ENCODE results near the gene APIP. TPM values are rescaled to one million over a fixed set of nuclear protein-coding genes. Genes with fewer than 3 reads are reported as not detected.
"Not testable (repeated sequence)": the region's sequence is repeated elsewhere in the genome, so short reads cannot be mapped to it uniquely, and the experiment has no call there.

The APIP gene
- total RNA-seq, 1 donor from 2014 or later, result 36.7 TPM

DNA sequence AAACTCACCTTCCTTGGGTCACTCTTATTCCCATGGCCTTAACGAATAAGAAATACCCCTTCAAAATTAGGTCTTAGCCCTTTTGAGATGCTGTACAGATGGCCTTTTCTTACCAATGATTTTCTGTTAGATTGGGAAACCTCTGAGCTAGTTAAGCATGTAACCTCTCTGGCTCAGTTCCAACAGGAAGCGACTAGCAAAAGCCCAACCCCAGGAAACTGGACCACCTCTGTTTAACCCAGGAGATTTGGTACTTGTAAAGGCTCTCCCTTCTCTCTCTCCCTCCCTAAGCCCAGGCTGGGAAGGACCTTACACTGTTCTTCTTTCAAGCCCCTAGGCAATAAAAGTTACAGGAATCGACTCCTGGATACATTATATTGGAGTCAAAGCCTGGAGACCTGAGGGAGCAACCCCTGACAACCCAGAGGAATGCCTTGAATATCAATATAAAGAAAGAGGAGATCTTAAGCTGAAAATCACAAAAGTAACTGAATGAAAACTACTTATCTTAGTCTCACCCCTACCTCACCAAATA is 11.7 kb downstream of the APIP start:
- no peaks in the 10 kb centered on the region for H3K27me3 ChIP-seq (ENCODE audit: low read depth)
- no peak for ATAC-seq
- H3K4me3 ChIP-seq, result no peak overlapping the region
- no peak overlapping the region for H3K27ac ChIP-seq
- no peak for DNase-seq
- TF ChIP-seq, protein P1, sequence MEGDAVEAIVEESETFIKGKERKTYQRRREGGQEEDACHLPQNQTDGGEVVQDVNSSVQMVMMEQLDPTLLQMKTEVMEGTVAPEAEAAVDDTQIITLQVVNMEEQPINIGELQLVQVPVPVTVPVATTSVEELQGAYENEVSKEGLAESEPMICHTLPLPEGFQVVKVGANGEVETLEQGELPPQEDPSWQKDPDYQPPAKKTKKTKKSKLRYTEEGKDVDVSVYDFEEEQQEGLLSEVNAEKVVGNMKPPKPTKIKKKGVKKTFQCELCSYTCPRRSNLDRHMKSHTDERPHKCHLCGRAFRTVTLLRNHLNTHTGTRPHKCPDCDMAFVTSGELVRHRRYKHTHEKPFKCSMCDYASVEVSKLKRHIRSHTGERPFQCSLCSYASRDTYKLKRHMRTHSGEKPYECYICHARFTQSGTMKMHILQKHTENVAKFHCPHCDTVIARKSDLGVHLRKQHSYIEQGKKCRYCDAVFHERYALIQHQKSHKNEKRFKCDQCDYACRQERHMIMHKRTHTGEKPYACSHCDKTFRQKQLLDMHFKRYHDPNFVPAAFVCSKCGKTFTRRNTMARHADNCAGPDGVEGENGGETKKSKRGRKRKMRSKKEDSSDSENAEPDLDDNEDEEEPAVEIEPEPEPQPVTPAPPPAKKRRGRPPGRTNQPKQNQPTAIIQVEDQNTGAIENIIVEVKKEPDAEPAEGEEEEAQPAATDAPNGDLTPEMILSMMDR (IDR thresholded peaks at IDR 0.05), result no peak
- no peaks in the 10 kb centered on the region for H3K4me1 ChIP-seq
- H3K36me3 ChIP-seq, result no peaks in the 10 kb centered on the region
- intact Hi-C loops (cut with DNase I), result no loop called here
- peaks cover 22% of the 10 kb centered on the region for H3K9me3 ChIP-seq

DNA sequence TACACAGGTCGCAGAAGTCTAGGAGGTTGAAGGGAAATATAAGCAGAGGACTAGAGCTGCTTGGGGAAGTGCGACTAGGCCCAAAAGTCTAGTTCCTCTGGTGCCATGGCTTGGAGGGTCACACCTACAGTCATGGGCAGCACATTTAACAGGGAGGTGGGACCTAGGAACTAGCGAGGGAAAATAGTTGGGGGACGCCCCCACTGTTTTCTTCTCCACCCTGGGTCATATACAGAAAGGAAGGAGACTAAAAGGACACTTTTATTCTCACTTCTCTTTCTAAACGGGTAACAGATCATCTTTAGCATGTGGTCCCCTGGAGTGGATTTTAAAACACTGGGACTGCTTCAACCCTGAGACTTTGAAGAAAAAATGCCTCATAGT is 16.6 kb downstream of the APIP start:
- DNase-seq (no peak), ATAC-seq (no peak)
- no peaks in the 10 kb centered on the region for H3K36me3 ChIP-seq
- no peaks in the 10 kb centered on the region for H3K4me1 ChIP-seq
- H3K27ac ChIP-seq, result no peak overlapping the region
- intact Hi-C loops (cut with DNase I), result no loop called here
- TF ChIP-seq, protein P1 (IDR thresholded peaks at IDR 0.05), result no peak
- H3K27me3 ChIP-seq (ENCODE audit: low read depth), result no peaks in the 10 kb centered on the region
- H3K4me3 ChIP-seq, result no peak overlapping the region
- peaks cover 36% of the 10 kb centered on the region for H3K9me3 ChIP-seq

DNA sequence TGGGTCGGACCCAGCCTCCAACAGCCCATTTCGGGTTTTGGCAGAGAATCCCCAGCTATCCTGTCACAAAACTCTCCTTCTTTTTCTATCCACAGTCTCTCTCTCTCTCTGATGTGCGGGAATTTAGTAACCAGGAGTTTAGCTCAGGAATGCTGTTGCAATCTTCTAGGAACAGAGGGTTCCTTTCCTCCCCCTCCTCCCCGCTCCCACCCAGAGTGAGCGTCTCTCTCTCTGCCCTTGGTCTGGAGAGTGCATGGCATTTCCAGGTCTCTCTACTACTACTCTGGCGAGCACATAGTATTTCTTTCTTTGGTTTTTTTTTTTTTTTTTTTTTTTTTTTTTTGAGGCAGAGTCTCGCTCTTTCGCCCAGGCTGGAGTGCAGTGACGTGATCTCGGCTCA is 17.7 kb downstream of the APIP start:
- peaks cover 36% of the 10 kb centered on the region for H3K9me3 ChIP-seq
- H3K27ac ChIP-seq, result no peak overlapping the region
- DNase-seq (no peak), ATAC-seq (no peak)
- no peaks in the 10 kb centered on the region for H3K4me1 ChIP-seq
- no peak overlapping the region for H3K4me3 ChIP-seq
- TF ChIP-seq, protein P1 (IDR thresholded peaks at IDR 0.05), result no peak
- H3K27me3 ChIP-seq (ENCODE audit: low read depth), result no peaks in the 10 kb centered on the region
- intact Hi-C loops (cut with DNase I), result no loop called here
- H3K36me3 ChIP-seq, result peaks cover 2% of the 10 kb centered on the region

DNA sequence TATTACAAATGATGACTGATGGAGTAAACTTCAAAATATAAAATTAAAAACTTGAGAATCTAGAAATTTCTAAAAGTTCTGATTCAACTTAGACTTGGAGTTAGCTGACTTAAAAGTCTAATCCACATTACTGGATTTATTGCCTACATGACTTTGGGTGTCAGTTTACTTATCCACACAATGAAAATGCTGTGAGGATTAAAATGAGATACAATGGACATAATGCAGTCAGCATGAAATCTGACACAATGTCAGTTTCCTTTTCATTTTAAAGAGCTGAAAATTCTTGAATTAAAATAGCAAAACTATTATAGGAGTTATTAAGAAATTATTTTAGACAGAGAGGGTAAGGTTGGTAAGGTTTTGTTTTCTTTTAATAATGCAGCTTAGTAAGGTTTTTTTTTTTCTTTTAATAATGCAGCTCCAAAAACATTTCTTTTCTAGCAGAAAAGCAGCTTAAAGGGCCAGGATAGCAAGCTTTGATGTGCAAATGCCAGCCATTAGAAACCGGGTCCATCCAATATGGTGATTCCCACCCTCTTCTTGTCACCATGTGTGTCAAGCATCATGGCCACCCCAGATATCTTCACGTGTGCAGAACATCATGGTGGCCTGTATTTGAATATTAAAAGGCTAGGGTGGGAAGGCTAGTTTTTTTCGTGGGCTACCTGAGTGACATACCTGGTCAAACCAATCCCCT is 18.9 kb downstream of the APIP start:
- ATAC-seq, result no peak
- DNase-seq, result no peak
- Histone ChIP-seq H3K27ac (no peak overlapping the region), H3K4me3 (no peak overlapping the region), H3K27me3 (ENCODE audit: low read depth) (no peaks in the 10 kb centered on the region), H3K9me3 (peaks cover 36% of the 10 kb centered on the region), H3K36me3 (peaks cover 4% of the 10 kb centered on the region), H3K4me1 (no peaks in the 10 kb centered on the region)
- TF ChIP-seq, protein P1 (IDR thresholded peaks at IDR 0.05), result no peak
- intact Hi-C loops (cut with DNase I), result no loop called here

DNA sequence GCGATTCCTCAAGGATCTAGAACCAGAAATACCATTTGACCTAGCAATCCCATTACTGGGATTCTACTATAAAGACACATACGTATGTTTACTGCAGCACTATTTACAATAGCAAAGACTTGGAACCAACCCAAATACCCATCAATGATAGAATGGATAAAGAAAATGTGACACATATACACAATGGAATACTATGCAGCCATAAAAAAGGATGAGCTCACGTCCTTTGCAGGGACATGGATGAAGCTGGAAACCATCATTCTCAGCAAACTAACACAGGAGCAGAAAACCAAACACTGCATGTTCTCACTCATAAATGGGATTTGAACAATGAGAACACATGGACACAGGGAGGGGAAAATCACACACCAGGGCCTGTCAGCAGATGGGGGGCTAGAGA is 20.0 kb downstream of the APIP start:
- H3K27ac ChIP-seq; DNase-seq; H3K4me3 ChIP-seq; H3K4me1 ChIP-seq; intact Hi-C loops (cut with DNase I); H3K27me3 ChIP-seq (ENCODE audit: low read depth); H3K36me3 ChIP-seq; ATAC-seq: not testable (repeated sequence)
- peaks cover 30% of the 10 kb centered on the region for H3K9me3 ChIP-seq

DNA sequence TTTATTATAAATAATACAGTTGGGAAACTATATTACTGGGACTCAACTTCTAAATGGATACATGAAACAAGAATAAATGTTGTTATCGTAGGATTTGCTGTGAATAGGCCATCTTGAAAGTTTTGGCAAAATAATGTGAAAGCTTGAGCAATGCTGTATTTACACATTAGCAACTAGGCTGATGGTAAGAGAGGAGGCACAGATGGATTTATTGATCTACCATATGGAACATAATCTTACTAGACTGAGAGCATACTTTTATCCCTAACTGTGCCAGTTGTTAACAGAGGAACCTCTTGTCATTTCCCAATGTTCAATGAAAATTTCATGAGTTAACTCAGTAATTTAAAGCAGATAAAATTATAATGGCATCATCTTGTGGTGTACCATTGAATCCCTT is 22.8 kb downstream of the APIP start:
- ATAC-seq, result no peak
- no peak overlapping the region for H3K27ac ChIP-seq
- no peaks in the 10 kb centered on the region for H3K4me1 ChIP-seq
- TF ChIP-seq, protein P1 (IDR thresholded peaks at IDR 0.05), result no peak
- DNase-seq, result no peak
- no peak overlapping the region for H3K4me3 ChIP-seq
- intact Hi-C loops (cut with DNase I), result loop anchor here (5.0 kb wide), 1 partner anchor 306 kb away; no protein-coding TSS in a partner anchor
- H3K27me3 ChIP-seq (ENCODE audit: low read depth), result no peaks in the 10 kb centered on the region
- H3K9me3 ChIP-seq, result peaks cover 4% of the 10 kb centered on the region
- H3K36me3 ChIP-seq, result peaks cover 6% of the 10 kb centered on the region

Measured in lower lobe of right lung (tissue), 2 donors.